ENCODE results near the gene KRTAP5-7.
"Not testable (repeated sequence)": the region's sequence is repeated elsewhere in the genome, so short reads cannot be mapped to it uniquely, and the experiment has no call there.

The KRTAP5-7 gene

DNA sequence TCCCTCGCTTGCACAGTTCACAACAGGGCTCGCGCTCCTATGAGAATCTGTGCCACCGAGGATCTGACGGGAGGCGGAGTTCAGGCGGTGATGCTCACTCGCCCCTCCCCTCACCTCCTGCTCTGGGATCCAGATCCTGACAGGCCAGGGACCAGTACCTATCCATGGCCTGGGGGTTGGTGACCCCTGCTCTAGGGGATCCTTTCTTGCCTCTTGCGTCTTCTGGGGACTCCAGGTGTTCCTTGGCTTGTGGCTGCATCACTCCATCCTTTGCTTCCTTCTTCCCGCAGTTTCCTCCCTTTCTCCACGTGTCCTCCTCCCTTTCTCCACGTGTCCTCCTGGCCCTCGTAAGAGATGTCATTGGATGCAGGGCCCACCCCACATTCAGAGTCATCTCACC, 30.6 kb upstream of the KRTAP5-7 start:
- DNase-seq = no peak

DNA sequence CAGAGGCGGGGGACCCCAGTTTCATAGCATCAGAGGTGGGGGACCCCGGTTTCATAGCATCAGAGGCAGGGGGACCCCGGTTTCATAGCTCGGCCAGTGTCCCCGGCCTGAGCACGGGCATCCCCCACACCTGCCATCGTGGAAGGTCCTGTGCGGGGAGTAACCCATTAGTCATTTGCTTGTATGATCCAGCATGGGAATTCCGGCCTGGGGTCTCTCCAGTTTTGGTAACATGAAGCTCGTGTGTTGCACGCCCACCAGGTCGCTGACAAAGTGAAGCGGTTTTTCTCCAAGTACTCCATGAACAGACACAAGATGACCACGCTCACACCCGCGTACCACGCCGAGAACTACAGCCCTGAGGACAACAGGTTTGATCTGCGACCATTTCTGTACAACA, 29.0 kb upstream of the KRTAP5-7 start:
- no peak for DNase-seq

DNA sequence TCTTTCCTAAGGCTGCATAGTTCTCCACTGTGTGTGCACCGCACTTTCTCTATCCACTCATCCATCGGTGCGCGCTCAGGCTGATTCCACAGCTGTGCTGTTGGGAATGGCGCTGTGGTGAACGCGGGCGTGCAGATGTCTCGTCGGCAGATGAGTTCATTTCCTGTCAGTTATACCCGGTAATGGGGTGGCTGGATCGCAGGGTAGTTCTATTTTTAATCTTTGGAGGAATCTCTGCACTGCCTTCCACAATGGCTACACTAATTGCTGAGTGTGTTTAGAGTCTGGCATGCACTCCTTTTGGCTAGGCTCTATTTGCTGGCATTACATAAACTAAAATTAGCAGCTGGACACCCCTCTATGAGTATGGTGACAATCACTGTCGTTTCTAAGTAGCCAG, 27.9 kb upstream of the KRTAP5-7 start:
- no peak for DNase-seq

- no peak for DNase-seq
Observed at GRCh38 chr11:71499546-71499945, 27.5 kb upstream of the KRTAP5-7 start.

DNA sequence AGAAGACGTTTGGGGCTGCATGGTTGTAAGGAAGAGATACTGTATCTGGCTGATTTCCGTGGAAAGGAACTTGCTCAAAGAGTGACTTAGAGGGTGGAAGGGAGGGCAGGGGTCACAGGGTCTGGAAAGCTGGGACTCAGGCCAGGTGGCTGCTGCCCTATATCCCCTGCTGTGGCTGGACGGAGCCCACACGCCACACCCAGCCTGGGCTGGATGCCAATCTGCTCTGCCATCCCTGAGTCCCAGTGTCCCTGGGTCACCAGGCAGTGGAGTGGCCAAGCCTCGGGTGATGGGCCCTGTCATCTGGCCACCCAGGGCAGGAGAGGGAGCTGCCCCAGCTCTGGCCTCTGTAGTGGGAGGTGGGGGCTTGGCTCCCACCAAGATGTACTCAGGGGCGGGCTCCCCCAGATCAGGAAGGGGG, 26.5 kb upstream of the KRTAP5-7 start:
- DNase-seq = no peak

- DNase-seq = no peak
Observed at GRCh38 chr11:71501071-71501985, 25.7 kb upstream of the KRTAP5-7 start.

DNA sequence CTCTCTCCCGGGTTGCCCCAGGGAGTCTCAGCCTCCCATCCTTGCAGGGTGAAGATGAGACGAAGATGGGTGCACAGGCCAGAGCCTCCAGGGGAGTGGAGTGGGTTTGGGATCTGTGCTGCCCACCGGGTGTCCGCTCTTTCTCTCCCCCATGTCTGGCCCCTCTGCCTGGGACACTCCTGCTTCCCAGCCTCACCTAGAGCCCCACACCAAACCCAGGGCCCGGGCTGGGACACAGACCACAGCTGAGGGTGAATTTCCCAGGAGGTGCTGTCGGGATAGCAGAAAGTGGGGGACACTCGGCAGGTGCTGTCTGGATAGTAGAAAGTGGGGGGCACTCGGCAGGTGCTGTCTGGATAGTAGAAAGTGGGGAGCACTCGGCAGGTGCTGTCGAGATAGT, 25.0 kb upstream of the KRTAP5-7 start:
- DNase-seq = no peak

DNA sequence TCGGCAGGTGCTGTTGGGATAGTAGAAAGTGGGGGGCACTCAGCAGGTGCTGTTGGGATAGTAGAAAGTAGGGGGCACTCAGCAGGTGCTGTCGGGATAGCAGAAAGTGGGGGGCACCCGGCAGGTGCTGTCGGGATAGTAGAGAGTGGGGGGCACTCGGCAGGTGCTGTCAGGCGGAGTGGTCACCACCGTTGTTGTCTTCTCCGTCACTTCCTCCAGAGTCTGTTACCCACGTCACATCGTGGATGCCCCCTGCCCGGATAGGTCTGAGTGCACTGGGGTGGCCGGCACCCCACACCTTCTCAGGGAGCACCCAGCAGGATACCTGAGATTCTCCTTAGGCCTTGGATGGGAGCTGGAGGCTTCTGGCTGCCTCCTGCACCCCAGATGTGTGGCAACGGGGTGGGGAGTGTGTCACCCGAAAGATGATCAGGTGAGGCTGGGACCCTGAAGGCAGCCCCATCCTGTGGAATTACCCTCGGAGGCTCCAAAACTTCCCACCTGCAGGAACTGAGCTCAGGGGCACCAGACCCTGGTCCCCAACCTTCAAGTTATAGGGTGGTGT, 24.1 kb upstream of the KRTAP5-7 start:
- no peak for DNase-seq

- peak; percentile 8 for DNase-seq
Observed at GRCh38 chr11:71504531-71504930, 22.5 kb upstream of the KRTAP5-7 start.

- peak; percentile 28 for DNase-seq
Observed at GRCh38 chr11:71505001-71505400, 22.1 kb upstream of the KRTAP5-7 start.

DNA sequence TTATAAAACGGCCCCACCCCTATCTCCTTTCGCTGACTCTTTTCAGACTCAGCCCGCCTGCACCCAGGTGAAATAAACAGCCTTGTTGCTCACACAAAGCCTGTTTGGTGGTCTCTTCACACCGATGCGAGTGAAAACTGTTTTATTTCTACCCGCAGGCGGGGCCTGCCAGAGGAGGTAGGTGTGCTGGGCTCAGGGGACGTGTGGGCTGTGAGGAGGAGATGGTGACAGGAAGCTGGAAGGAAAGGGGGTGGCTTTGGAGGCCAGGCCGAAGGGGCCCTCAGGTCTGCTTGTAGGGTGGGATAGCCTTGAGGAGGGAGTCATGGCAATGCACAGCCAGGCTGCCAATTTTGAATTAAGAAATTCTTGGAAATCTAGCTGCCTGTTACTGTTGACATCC, 21.3 kb upstream of the KRTAP5-7 start:
- DNase-seq = no peak

- DNase-seq = no peak
Observed at GRCh38 chr11:71507102-71507501, 20.0 kb upstream of the KRTAP5-7 start.

- DNase-seq = no peak
Observed at GRCh38 chr11:71518506-71519471, 8.3 kb upstream of the KRTAP5-7 start.

DNA sequence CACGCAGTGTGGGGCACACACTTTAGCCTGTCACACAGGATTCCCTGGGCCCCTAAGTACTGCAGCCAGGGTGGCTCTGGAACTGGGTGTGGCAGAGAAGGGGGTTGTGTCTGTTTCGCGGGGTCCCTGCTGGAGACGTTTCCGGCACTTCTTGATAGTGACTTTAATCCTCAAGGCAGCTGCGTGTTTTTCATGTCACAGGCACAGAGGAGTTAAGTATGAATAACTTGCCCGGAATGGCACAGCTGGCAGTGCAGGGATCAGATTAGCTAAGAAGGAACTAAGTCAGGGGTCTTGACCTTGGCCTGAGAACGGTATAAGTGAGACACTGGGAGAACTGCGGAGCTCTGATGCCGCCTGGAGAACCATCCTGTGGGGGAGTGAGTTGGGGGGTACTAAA, 7.5 kb upstream of the KRTAP5-7 start:
- DNase-seq = no peak

DNA sequence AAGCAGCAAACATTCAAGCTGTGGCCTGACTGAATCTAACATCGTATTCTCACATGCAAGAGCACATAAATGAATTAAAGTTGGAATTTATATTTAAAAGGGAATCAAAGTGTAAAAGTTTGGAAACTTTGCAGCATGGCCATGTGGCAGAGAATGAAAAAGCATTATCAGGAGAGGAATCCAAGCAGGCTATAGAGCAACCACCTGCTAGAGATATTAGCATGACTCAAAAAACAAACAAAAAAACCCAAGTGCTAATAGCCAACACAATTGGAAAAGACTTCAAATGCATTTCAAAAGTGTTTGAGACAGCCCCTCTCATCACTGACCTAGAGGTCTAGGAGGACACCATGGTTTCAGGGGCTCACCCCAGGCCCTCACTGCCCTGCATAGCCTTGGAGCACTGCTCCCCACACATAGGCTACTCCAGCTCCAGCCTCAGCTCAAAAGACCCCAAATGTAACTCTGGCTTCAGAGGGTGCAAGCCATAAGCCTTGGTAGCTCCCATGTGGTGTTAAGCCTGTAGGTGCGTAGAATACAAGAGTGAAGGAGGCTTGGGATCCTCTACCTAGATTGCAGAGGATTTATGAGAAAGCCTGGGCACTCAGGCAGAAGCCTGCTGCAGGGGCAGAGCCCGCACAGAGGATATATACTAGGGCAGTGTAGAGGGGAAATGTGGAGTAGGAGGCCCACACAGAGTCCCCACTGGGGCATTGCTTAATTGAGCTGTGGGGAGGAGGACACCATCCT, 1.7 kb upstream of the KRTAP5-7 start:
- no peak for DNase-seq

- DNase-seq = no peak
Observed at GRCh38 chr11:71525938-71526495, 1.1 kb upstream of the KRTAP5-7 start.

GRCh38 chr11:71527576-71528210, 626 bp downstream of the KRTAP5-7 start:
- DNase-seq = no peak

GRCh38 chr11:71530602-71531001, 3.5 kb downstream of the KRTAP5-7 start:
- DNase-seq = no peak

GRCh38 chr11:71532036-71532610, 5.1 kb downstream of the KRTAP5-7 start:
- no peak for DNase-seq

- DNase-seq = not testable (repeated sequence)
Observed at GRCh38 chr11:71534711-71535608, 7.9 kb downstream of the KRTAP5-7 start.
